ENCODE results near the gene HSPB9. TPM values are rescaled to one million over a fixed set of nuclear protein-coding genes. Genes with fewer than 3 reads are reported as not detected.

HSPB9 gene
- total and polyA plus RNA-seq, 2 donors from 2014 or later, result 0.99 TPM; not detected in 1

DNA sequence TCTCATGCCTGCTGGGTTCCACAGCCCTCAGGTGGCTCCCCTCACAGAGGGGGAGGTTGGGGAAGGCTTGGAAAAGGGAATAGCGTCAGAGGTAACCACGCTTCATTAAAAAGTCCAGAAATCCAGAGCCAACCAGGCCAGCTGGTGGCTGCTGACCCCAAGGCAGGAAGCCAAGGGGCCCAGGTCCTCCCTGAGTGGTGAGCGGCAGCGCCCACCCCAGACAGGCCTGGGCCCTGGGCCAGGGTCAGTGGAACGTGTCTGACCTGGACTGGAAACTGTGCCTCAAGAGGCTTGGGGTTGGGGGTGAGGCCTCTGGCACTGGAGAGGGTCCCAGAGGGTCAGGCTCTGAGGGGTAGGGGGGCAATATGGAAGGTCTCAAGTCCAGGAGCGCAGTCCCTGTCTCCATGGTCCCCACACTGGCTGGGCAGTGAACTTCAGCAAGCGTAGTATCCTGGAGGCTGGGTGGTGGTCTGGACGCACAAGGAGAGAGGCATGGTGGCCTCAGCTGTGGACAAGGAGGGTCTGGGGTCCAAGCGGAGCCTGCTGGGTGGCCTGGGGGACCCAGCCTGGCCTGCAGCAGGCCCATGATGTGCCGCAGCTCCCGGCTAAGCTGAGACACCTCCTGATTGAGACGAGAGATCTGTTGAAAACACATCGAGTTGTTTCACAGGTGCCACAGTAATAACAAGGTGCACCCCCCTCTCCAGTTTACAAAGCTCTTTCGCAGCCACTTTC is 37.4 kb downstream of the HSPB9 start:
- peaks cover 0 to 4% (median 0%) of the 10 kb centered on the region in 3 donors for H3K4me1 ChIP-seq (ENCODE audit: control insufficient read depth in 2 of 3, insufficient read depth in 2 of 3, low read depth in 1 of 3, low read length in 3 of 3)
- H3K4me3 ChIP-seq (ENCODE audit: low read length in 3 of 3), result no peak overlapping the region
- no peaks in the 10 kb centered on the region for H3K36me3 ChIP-seq (ENCODE audit: control insufficient read depth in 2 of 3, insufficient read depth in 3 of 3, low read length in 3 of 3)
- H3K27ac ChIP-seq (ENCODE audit: low read depth in 2 of 2, low read length in 2 of 2), result no peak overlapping the region
- no peak overlapping the region for H3K9ac ChIP-seq (ENCODE audit: low read length in 3 of 3)
- TF ChIP-seq CTCF (IDR thresholded peaks at IDR 0.05; ENCODE audit: borderline replicate concordance, extremely low read depth, insufficient read depth), result no peak
- no peaks in the 10 kb centered on the region for H3K9me3 ChIP-seq (ENCODE audit: control insufficient read depth in 2 of 3, insufficient read depth in 1 of 3, low read length in 3 of 3)
- H3K27me3 ChIP-seq (ENCODE audit: control insufficient read depth, insufficient read depth, low read length), result no peaks in the 10 kb centered on the region
- DNase-seq (no peak), FAIRE-seq (no peak)
- intact Hi-C loops (cut with DNase I), result no loop called here

GRCh38 chr17:42160531-42160910 is 37.9 kb downstream of the HSPB9 start:
- intact Hi-C loops (cut with DNase I), result no loop called here
- H3K9ac ChIP-seq (ENCODE audit: low read length in 3 of 3), result no peak overlapping the region
- no peak overlapping the region for H3K4me3 ChIP-seq (ENCODE audit: low read length in 3 of 3)
- TF ChIP-seq CTCF (IDR thresholded peaks at IDR 0.05; ENCODE audit: borderline replicate concordance, extremely low read depth, insufficient read depth), result no peak
- no peaks in the 10 kb centered on the region for H3K27me3 ChIP-seq (ENCODE audit: control insufficient read depth, insufficient read depth, low read length)
- H3K27ac ChIP-seq (ENCODE audit: low read depth in 2 of 2, low read length in 2 of 2), result no peak overlapping the region
- no peak for DNase-seq
- H3K36me3 ChIP-seq (ENCODE audit: control insufficient read depth in 2 of 3, insufficient read depth in 3 of 3, low read length in 3 of 3), result no peaks in the 10 kb centered on the region
- FAIRE-seq, result no peak
- H3K4me1 ChIP-seq (ENCODE audit: control insufficient read depth in 2 of 3, insufficient read depth in 2 of 3, low read depth in 1 of 3, low read length in 3 of 3), result peaks cover 0 to 3% (median 0%) of the 10 kb centered on the region in 3 donors
- no peaks in the 10 kb centered on the region for H3K9me3 ChIP-seq (ENCODE audit: control insufficient read depth in 2 of 3, insufficient read depth in 1 of 3, low read length in 3 of 3)

DNA sequence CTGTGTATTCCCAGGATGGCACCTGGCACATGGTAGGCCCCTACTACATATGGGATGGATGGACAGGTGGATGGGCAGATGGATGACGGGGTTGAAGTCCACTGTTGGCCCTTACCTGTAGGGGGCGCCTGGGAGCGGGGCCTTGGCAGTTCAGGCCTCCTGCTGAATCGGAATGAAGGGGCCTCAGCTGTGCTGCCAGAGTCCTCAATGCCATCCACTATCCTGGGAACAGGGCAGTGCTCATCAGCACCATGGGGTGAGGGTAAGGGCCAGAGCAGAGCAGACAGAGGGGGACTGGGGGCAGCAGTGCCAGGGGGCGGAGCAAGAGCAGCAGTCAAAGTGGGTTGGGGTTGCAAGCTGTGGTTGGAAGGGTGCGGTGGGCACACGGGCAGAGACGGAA is 40.5 kb downstream of the HSPB9 start:
- H3K9ac ChIP-seq (ENCODE audit: low read length in 3 of 3), result no peak overlapping the region
- intact Hi-C loops (cut with DNase I), result no loop called here

More for the DNA sequence above, 40.5 kb downstream of the HSPB9 start:
- no peaks in the 10 kb centered on the region for H3K36me3 ChIP-seq (ENCODE audit: control insufficient read depth in 2 of 3, insufficient read depth in 3 of 3, low read length in 3 of 3)
- H3K9me3 ChIP-seq (ENCODE audit: control insufficient read depth in 2 of 3, insufficient read depth in 1 of 3, low read length in 3 of 3), result no peaks in the 10 kb centered on the region
- H3K27ac ChIP-seq (ENCODE audit: low read depth in 2 of 2, low read length in 2 of 2), result no peak overlapping the region
- H3K27me3 ChIP-seq (ENCODE audit: control insufficient read depth, insufficient read depth, low read length), result no peaks in the 10 kb centered on the region
- H3K4me1 ChIP-seq (ENCODE audit: control insufficient read depth in 2 of 3, insufficient read depth in 2 of 3, low read depth in 1 of 3, low read length in 3 of 3), result no peaks in the 10 kb centered on the region
- DNase-seq (no peak), FAIRE-seq (no peak)
- peak; percentile 24 for TF ChIP-seq CTCF (IDR thresholded peaks at IDR 0.05; ENCODE audit: borderline replicate concordance, extremely low read depth, insufficient read depth)
- H3K4me3 ChIP-seq (ENCODE audit: low read length in 3 of 3), result no peak overlapping the region

All from kidney (tissue), 14 donors.